ENCODE results near the gene DNAJB12.

The DNAJB12 gene

DNA sequence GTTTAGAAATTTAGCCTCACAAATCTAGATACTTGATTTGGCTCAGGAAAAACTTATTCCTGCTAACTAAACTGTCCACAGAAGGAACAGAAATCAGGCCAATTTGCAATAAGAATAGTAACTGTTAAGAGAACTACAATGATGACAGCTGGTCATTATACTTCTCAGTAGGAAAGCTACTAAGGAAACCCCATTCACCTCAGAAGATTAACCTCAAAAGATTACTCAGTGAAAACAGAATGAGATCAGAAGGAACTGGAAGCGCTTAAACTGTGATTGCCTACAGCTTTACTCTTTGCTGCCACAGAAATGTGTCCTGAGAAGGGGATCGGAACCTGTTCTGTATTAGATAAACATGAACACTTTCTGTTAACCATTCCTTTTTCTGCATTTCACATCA is 24.3 kb upstream of the DNAJB12 start:
- Histone ChIP-seq H3K27ac (no peak overlapping the region), H3K27me3 (no peaks in the 10 kb centered on the region), H3K9me3 (no peaks in the 10 kb centered on the region), H3K36me3 (peaks cover 0 to 17% (median 2%) of the 10 kb centered on the region in 3 donors), H3K4me3 (no peak overlapping the region), H3K4me1 (no peaks in the 10 kb centered on the region)
- intact Hi-C loops (cut with DNase I; ENCODE audit: low total_unique reads) = no loop called here
- TF ChIP-seq, protein P1, sequence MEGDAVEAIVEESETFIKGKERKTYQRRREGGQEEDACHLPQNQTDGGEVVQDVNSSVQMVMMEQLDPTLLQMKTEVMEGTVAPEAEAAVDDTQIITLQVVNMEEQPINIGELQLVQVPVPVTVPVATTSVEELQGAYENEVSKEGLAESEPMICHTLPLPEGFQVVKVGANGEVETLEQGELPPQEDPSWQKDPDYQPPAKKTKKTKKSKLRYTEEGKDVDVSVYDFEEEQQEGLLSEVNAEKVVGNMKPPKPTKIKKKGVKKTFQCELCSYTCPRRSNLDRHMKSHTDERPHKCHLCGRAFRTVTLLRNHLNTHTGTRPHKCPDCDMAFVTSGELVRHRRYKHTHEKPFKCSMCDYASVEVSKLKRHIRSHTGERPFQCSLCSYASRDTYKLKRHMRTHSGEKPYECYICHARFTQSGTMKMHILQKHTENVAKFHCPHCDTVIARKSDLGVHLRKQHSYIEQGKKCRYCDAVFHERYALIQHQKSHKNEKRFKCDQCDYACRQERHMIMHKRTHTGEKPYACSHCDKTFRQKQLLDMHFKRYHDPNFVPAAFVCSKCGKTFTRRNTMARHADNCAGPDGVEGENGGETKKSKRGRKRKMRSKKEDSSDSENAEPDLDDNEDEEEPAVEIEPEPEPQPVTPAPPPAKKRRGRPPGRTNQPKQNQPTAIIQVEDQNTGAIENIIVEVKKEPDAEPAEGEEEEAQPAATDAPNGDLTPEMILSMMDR (IDR thresholded peaks at IDR 0.05) = no peak
- DNase-seq = no peak

DNA sequence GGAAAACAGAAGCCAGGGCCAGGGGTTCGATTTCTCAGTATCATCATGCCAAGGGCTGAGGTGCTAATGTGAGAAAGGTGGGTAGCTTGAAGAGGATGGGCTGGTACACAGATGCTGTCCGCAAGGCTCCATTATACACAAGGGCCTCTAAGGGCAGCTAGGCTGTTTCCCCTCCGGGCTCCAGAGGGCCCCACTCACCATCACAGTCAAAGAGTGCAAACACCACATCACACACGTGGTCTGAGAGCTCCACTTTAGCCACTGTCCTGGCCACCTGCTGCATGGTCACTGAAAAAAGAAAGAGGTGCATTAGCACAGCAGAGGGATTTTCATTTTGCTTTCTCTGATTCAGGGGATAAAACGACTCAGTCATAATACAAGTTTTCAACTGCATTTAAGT is 20.9 kb upstream of the DNAJB12 start:
- no peaks in the 10 kb centered on the region for H3K4me1 ChIP-seq
- H3K27me3 ChIP-seq = no peaks in the 10 kb centered on the region
- no peaks in the 10 kb centered on the region for H3K9me3 ChIP-seq
- H3K27ac ChIP-seq = no peak overlapping the region
- H3K4me3 ChIP-seq = no peak overlapping the region
- intact Hi-C loops (cut with DNase I; ENCODE audit: low total_unique reads) = no loop called here
- TF ChIP-seq, protein P1 (IDR thresholded peaks at IDR 0.05) = no peak
- DNase-seq = no peak
- peaks cover 0 to 43% (median 9%) of the 10 kb centered on the region in 3 donors for H3K36me3 ChIP-seq

DNA sequence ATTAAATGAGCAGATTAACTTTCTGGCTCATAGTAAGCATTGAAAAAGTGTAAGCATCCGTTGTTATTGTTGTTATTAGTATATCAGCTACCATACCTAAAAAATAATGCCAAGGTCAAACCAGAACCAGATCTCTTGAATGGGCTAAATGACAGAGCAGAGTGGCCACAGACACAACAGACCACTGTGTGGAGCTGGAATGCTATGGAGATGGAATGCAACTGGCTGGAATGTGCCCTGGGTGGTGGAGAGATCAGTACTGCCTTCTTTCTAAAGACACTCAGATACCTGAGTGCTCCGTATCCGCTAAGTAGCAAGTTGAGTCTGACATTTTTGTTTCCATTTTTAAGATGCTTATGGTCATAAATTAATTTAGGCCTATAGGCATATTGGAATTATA is 20.5 kb upstream of the DNAJB12 start:
- H3K4me1 ChIP-seq = no peaks in the 10 kb centered on the region
- no peaks in the 10 kb centered on the region for H3K27me3 ChIP-seq
- no peak for DNase-seq
- peaks cover 0 to 43% (median 9%) of the 10 kb centered on the region in 3 donors for H3K36me3 ChIP-seq
- intact Hi-C loops (cut with DNase I; ENCODE audit: low total_unique reads) = no loop called here
- no peak overlapping the region for H3K4me3 ChIP-seq
- H3K27ac ChIP-seq = no peak overlapping the region
- TF ChIP-seq, protein P1 (IDR thresholded peaks at IDR 0.05) = no peak
- H3K9me3 ChIP-seq = no peaks in the 10 kb centered on the region

DNA sequence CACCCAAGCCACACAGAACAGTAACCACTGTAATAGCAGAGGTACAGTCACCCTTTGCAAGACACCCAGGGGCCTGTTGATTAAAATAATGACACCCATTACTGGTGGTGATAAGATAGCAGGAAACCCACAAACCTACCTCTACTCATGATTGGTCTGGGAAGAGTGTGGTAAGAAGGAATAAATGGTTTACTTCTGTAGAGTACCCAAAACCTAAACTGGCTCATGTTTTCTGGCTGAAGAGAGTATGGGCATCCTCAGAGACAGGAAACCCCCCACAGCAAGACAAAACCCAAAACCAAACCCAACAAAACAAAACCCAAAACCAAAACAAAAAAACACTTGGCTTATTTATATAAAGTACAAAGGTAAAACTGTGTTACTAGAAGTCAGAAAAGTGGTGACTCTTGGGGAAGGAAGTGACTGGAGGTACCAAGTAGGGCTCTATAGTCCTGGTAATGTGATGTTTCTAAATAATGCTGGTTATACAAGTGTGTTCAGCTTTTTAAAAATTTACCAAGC is 15.5 kb upstream of the DNAJB12 start:
- intact Hi-C loops (cut with DNase I; ENCODE audit: low total_unique reads) = no loop called here
- no peaks in the 10 kb centered on the region for H3K27me3 ChIP-seq
- no peak overlapping the region for H3K4me3 ChIP-seq
- peaks cover 9 to 80% (median 29%) of the 10 kb centered on the region in 3 donors for H3K36me3 ChIP-seq
- TF ChIP-seq, protein P1 (IDR thresholded peaks at IDR 0.05) = no peak
- no peak overlapping the region for H3K27ac ChIP-seq
- H3K9me3 ChIP-seq = no peaks in the 10 kb centered on the region
- no peak for DNase-seq
- no peaks in the 10 kb centered on the region for H3K4me1 ChIP-seq

DNA sequence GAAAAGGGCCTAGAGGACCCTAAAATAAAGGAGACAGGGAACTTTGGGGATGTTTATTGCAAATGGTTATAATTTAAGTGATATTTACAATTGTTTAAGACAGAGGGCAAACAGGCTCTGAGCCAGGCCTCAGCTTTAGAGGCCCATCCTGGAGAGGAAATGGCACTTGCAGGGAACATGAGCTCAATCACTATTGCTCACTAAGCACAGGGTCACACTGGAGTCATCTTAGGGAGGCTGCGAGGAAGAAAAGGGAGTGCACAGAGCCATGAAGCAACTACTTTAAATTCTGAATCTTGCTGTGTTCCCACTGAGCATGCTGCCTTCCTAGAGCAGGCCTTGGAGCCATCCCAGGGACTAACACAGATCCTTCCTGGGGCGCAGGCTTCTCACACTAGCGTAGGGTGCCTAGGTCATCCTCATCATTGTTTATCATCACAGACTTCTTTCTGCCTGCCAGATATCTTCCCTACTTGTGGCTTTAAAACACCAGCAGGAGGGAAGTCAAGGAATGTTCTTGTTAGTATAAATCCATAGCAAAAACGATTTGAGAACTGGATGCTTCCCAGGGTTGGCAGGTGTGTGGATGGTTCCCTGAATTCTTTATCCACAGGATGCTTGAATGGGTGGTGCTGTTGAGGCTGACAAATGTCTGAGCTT is 12.7 kb upstream of the DNAJB12 start:
- intact Hi-C loops (cut with DNase I; ENCODE audit: low total_unique reads) = loop anchor here (10.0 kb wide), 2 partner anchors 467 to 507 kb away; no protein-coding TSS in a partner anchor
- DNase-seq = no peak

More for the DNA sequence above, 12.7 kb upstream of the DNAJB12 start:
- no peaks in the 10 kb centered on the region for H3K9me3 ChIP-seq
- H3K4me1 ChIP-seq = peaks cover 0 to 14% (median 13%) of the 10 kb centered on the region in 4 donors
- H3K27me3 ChIP-seq = no peaks in the 10 kb centered on the region
- peaks cover 9 to 56% (median 23%) of the 10 kb centered on the region in 3 donors for H3K36me3 ChIP-seq
- H3K4me3 ChIP-seq = no peak overlapping the region
- TF ChIP-seq, protein P1 (IDR thresholded peaks at IDR 0.05) = no peak
- no peak overlapping the region for H3K27ac ChIP-seq

Measured in tibial artery (tissue), 4 donors.